IPS-NIHi7 (cell line): ENCODE results near the gene DGCR6L.
"Not testable (repeated sequence)": the region's sequence is repeated elsewhere in the genome, so short reads cannot be mapped to it uniquely, and the experiment has no call there.

ENCODE experiments used
- DNase-seq: peaks from one replicate; pipeline ENCODE4 v3.0.0; 2012; ENCODE audit warnings: mixed read lengths; ENCODE audit errors: extremely low spot score

Gene DGCR6L

DNA sequence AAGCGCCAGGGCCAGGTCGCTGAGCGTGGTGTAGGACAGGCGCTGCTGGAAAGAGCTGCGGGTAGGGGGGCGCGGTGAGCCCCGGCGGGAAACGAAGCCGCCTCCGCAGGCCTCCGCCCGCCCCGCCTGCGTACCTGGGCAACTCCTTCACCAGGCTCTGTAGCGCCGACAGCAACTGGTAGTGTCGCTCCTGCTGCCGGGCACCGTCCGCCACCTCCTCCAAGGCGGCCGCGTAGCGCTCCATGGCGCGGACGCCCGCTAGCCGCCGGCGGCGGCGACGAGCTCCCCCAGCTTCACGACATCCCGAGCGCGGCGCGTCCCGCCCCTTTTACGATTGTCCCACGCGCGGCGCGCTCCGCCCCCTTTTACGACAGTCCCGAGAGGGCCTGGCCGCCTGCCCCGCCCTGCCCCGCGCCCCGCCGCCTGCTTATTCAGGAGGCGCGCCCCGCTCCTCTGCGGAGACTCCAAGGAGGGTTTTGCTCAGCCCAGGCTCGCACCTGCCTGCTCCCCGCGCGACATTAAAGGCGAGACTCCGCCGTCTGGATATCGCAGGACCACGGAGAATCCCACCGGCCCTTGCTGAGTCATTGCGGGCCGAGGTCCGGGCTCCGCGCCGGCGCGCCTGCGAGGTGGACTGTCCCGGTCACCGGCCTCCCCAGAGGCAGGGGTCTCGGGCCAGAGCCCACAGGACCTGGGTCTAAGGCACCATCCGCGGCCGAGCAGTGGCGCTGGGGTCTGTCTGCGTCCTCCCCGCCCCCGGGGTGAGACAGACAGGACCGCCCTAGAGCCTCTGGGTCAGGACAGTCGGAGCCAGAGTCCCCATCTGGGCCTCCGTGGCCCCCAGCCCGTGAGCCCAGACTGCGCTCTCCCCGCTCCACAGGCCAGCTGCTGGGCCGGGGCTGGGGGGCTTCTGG is at the start of gene DGCR6L:
Gene DGCR6L, minus strand, starts transcription at position 316 of the 914 bp plus-strand sequence. Its CDS starts 72 bp downstream, at position 244.
- DNase-seq: peak; percentile 97

DNA sequence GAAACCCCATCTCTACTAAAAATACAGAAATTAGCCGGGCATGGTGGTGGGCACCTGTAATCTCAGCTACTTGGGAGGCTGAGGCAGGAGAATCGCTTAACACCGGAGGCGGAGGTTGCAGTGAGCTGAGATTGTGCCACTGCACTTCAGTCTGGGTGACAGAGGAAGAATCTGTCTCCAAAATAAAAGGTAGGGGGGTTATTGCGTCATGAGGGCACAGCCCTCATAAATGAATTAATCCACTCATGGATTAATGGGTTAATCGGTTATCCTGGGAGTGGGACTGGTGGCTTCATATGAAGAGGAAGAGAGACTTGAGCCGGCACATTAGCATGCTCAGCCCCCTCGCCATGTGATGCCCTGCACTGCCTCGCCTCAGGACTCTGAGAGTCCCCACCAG is 49.0 kb upstream of the DGCR6L start:
- DNase-seq: not testable (repeated sequence)

- not testable (repeated sequence) for DNase-seq
Measured at GRCh38 chr22:20366841-20367240, 47.0 kb upstream of the DGCR6L start.

DNA sequence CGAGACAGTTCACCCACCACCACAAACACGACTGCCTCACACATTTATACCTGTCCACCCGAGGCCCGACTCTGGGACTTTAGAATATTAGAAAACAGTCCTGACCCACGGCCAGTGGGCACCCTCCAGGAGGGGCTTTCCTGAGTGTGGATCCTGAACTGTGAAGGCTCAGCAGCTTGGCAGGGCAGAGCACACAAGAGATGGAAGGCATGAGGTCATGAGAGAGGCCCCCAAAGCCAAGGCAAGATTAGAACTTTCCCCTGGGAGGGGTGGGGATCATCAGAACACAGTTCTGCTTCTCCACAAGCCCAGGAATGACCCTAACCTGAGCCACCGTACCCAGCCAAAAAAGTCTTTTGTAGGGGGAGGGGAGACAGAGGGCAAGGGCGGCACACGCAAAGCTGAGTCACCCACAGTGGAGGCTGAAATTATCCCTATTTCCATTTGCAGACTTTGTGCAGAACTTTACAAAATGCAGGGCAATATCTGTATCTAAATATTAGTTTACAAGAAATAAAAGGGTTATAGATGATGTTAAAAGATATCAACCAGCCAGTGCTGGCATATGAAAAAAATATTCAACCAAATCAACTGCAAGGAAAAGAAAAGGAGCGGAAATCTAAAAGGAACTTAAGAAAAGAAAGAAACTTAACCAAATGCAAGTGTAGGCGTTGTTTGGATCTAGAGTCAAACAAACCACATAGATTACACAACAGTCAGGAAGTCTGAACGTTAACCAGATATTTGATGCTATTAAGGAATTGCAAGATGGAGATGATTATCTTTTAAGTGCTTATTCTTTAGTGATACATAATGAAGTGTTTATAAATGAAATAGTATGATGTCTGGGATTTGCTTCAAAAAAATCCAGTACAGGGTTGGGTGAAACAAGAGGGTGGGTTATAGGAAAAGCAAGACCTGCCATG is 44.7 kb upstream of the DGCR6L start:
- not testable (repeated sequence) for DNase-seq

- DNase-seq: not testable (repeated sequence)
Measured at GRCh38 chr22:20362403-20362802, 42.5 kb upstream of the DGCR6L start.

GRCh38 chr22:20361752-20362229 is 41.9 kb upstream of the DGCR6L start:
- not testable (repeated sequence) for DNase-seq

- not testable (repeated sequence) for DNase-seq
Measured at GRCh38 chr22:20360866-20361751, 41.2 kb upstream of the DGCR6L start.

GRCh38 chr22:20360261-20360660 is 40.4 kb upstream of the DGCR6L start:
- DNase-seq: not testable (repeated sequence)

- DNase-seq: not testable (repeated sequence)
Measured at GRCh38 chr22:20358503-20359239, 38.8 kb upstream of the DGCR6L start.

DNA sequence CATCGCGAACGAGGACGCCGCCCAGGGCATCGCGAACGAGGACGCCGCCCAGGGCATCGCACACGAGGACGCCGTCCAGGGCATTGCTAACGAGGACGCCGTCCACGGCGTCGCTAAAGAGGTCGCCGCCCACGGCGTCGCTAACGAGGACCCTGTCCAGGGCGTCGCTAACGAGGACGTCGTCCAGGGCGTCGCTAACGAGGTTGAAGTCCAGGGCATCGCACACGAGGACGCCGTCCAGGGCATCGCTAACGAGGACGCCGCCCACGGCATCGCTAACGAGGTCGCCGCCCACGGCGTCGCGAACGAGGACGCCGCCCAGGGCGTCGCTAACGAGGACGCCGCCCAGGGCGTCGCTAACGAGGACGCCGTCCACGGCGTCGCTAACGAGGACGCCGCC is 38.1 kb upstream of the DGCR6L start:
- not testable (repeated sequence) for DNase-seq

DNA sequence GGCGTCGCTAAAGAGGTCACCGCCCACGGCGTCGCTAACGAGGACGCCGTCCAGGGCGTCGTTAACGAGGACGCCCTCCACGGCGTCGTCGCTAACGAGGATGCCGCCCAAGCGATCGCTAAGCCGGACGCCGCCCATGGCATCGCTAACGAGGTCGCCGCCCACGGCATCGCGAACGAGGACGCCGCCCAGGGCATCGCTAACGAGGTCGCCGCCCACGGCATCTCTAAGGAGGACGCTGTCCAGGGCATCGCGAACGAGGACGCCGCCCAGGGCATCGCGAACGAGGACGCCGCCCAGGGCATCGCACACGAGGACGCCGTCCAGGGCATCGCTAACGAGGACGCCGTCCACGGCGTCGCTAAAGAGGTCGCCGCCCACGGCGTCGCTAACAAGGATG is 37.0 kb upstream of the DGCR6L start:
- DNase-seq: not testable (repeated sequence)

DNA sequence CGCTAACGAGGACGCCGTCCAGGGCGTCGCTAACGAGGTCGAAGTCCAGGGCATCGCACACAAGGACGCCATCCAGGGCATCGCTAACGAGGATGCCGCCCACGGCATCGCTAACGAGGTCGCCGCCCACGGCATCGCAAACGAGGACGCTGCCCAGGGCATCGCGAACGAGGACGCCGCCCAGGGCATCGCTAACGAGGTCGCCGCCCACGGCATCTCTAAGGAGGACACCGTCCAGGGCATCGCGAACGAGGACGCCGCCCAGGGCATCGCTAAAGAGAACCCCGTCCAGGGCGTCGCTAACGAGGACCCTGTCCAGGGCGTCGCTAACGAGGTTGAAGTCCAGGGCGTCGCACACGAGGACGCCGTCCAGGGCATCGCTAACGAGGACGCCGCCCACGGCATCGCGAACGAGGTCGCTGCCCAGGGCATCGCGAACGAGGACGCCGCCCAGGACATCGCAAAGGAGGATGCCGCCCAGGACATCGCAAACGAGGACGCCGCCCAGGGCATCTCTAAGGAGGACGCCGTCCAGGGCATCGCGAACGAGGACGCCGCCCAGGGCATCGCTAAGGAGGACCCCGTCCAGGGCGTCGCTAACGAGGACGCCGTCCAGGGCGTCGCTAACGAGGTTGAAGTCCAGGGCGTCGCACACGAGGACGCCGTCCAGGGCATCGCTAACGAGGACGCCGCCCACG is 36.2 kb upstream of the DGCR6L start:
- DNase-seq: not testable (repeated sequence)

- DNase-seq: no peak
Measured at GRCh38 chr22:20354238-20354975, 34.5 kb upstream of the DGCR6L start.

GRCh38 chr22:20352536-20352935 is 32.7 kb upstream of the DGCR6L start:
- peak; percentile 0 for DNase-seq

DNA sequence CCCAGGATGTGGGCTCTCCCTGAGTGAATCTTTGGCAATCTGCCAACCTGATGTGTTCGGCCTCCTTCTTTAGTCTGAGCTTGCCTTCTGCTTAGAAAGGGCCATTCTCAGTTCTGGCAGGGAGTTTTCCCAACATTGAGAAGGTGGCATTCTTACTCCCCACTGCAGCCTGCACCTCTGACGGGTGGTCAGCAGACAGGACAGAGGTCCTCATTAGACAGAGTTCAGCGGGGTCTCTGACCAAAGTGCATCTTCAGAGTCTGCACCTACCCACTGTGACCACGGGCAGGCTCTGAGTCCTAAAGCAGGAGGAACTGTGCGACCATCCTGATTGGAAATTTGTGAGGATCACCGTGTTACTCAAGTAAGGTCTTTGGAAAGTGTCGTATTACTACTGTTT is 26.7 kb upstream of the DGCR6L start:
- DNase-seq: not testable (repeated sequence)

GRCh38 chr22:20338291-20338690 is 18.4 kb upstream of the DGCR6L start:
- DNase-seq: not testable (repeated sequence)

GRCh38 chr22:20337807-20338206 is 17.9 kb upstream of the DGCR6L start:
- DNase-seq: not testable (repeated sequence)

GRCh38 chr22:20336561-20336960 is 16.7 kb upstream of the DGCR6L start:
- not testable (repeated sequence) for DNase-seq

GRCh38 chr22:20328569-20328930 is 8.7 kb upstream of the DGCR6L start:
- DNase-seq: not testable (repeated sequence)
